HG03571 (cell line): ENCODE measurements around the gene IGSF21.

ENCODE experiments used
- ATAC-seq: cut with Tn5 transposase; IDR thresholded peaks from one replicate; pipeline ENCODE4 v1.9.1; 2021; ENCODE audit not compliant: unreplicated experiment

IGSF21 gene

DNA sequence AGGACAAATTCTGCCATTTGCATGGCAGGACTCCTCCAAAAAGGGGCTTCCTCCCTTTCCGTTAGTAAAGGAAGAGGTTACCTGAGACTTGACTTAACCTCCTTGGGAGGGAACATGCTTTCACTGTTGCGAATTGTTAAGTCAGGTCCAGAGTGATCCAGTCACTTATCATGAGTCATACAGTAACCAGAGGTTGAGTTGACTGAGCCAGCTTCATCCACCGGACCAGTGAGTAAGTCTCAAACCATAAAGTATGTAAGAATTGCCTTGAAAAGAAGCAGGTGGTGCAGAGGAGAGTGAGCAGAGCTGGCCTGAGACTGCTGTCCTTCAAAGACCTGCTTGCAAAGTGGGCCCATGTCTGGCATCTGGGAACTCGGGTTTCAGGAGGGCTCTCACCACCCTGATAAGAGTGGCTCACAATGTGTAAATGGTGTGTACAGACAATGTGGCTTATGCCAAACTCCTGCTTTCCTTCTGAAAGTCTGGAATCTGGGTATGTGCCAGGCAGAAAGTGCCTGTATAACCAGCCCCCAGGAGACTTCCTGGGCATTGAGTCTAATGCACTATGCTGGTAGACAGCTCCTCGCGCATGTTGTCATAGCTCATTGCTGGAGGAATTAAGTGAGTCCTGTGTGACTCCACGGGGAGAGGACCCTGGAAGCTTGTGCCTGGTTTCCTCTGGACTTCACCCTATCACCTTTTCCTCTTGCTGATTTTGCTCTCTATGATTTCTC lies 288.8 kb downstream of the IGSF21 start:
- no peak for ATAC-seq

DNA sequence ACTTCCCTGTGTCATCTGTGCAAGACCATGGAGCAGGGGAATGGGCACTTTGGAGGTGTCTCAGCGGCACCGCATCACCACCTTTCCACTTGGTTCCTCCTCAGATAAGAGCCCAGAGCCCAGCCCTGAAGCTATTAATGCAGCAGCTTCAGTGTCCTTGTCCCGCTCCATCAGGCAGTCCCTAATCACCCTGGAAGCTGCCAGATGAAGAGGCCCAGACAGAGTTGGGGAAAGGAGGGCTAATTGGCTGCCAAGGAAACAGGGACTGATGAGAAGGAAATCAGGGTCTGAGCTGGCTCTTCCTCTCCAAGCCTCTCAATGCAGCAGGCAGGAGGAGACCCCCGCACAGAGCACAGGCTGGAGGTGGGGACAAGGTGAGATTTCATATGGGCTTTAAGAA lies 290.0 kb downstream of the IGSF21 start:
- no peak for ATAC-seq

DNA sequence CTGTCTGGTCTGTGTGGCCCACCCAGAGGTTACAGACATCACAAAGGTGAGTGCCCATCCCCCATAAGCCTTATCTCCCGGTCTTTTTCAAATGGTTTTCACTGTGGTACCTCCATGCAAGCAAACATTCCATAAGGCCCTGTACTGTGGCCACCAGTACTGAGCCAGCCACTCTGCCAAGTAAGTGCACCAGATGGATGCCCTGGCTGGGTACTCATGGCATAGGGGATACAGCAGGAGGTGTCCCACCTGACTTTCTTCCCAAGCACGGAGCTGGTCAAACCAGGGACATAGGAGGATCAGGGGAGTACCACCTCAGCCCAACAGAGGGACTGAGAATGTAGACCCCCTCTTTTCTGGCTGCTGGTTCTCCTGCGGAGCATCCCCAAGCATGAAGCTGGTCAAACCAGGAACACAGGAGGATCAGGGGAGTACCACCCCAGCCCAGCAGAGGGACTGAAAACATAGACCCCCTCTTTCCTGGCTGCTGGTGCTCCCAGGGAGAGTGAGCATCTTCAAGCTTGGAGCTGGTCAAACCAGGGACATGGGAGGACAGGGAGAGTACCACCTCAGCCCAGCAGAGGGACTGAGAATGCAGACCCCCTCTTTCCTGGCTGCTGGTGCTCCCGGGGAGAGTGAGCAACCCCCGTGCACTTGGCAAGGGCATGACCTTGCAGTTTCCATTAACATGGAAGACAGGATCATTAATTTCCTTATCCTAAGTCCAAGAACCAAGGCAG lies 291.4 kb downstream of the IGSF21 start:
- ATAC-seq = no peak

DNA sequence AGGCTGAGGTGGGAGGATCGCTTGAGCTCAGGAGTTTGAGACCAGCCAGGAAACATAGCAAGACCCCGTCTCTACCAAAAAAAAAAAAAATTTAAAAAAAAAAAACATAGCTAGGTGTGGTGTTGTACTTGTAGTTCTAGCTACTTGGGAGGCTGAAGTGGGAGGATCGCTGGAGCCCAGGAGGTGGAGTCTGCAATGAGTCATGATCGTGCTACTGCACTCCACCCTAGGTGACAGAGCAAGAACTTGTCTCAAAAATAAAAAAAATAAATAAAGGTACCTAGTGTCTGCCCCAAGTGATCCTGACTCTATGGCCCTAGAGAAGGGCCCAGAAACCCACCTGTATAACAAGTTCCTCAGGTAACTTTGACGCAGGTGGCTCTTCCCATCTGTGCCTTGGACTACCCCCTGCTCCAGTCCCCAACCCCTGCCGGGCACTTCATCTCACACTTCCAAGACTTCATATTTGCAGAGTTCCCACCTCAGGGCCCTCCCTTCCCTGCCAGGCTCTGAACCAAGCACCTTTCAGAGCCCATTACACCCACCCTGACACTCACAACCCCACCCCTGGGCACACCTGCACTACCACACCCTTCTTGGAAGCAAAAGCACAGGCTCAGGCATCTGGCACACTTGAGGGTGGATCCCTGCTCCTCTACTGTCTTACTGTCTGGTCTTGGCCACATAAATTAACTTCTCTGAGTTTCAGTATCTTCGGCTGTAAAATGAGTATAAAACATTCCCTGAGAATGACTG lies 292.9 kb downstream of the IGSF21 start:
- no peak for ATAC-seq

DNA sequence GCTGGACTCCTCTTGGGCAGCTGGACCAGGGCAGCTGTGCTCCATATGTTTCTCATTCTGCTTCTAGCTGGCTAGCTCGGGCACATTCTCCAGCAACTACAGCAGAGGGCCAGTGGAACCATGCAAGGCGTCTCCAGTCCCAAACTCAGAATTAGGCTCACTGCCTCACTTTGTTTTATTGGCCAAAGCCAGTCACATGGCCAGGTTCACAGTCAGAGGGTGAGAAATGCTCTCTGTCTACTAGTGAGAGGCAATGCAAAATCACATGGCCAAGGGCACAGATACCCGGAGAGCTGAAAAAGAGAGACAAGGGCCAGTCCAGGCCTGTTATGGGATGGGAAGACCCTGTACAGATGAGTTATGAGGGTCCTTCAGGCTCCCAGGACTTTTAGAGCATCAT lies 294.3 kb downstream of the IGSF21 start:
- no peak for ATAC-seq

DNA sequence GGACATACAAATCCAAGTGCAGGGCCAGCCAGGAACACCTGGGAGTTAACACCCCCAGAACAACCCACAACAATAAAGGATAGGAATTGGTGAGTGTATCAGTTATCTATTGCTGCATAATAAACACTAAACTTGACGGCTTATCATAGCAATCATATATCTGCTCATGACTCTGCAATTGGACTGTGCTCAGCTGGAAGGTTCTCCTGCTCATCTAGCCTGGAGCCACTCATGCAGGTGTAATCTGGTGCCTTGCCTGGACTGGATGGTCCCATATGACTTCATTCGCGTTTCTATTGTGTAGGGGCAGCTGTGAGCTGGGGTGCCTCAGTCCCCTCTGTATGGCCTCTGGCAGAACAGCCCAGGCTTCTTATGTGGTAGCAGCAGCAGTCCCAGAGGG lies 296.9 kb downstream of the IGSF21 start:
- no peak for ATAC-seq

DNA sequence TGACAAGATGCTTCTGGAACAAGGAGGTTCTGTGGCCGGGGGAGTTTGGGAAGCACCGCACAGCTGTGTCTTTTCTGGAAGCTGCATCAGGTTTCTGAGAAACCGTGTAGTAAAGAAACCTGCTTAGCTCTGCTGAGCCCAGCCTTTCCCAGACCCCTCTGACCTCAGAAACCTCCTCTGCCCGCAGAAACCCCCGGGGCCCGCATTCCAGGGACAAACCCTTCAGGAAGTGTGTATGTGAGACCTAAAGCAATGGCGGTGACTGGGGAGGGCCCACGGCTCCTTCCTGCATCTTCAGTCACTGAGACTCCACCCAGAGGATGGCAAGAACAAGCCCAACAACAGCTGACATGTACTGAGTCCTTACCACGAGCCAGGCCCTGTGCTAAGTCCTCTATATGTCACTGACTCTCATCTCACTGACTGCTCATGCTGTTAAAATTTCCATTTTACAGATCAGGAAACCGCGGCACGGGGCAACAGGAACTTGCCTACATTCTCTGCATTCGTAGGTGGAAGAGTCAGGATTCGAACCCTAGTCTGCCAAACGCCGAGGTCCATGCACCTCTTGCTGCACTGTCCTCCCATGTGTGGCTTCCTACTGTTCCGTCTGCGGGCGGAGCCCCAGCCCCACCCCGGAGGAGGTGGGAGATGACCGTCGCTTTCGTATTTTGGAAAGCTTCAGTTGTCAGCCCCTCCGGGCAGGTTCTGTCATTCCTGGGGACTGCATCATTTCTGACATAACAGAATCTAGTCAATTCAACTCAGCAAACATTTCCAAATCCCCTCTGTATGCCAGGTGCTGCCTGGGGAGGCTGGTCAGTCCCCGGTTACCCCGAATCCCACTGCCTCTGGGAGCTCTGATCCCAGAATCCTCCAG lies 299.8 kb downstream of the IGSF21 start:
- ATAC-seq = no peak

DNA sequence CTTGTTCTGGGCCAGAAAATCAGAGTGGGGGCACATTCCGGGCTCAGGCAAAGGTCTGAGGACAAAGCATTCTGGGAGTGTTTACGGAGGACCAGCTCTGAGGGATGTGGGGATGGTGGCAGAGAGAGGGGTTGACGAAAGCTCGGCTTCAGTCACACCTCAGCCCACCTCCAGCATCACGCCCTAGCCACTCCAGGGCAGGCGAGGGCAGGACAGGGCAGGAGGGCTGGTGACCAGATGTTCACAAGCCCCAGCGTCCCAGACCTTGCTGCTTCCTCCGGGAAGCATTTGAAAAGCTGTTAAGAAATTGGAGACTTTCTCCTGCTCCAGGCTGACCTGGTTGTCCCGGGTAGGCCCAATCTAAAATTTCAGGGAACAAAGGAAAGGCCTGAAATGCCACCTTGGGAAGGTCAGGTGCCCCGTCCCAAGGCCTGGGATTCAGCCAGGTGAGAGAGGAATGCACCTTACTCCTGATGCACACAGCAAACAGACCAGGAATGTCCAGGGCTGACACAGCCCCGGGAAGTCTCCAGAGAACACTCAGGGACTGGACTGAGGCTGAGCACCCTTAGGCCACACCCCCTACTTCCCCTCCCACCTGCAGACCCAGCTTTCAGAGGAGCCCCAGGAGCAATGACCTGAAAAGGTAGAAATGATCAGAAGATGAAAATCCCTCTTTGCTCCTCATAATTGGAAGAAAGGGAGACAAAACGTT lies 301.2 kb downstream of the IGSF21 start:
- ATAC-seq = no peak

DNA sequence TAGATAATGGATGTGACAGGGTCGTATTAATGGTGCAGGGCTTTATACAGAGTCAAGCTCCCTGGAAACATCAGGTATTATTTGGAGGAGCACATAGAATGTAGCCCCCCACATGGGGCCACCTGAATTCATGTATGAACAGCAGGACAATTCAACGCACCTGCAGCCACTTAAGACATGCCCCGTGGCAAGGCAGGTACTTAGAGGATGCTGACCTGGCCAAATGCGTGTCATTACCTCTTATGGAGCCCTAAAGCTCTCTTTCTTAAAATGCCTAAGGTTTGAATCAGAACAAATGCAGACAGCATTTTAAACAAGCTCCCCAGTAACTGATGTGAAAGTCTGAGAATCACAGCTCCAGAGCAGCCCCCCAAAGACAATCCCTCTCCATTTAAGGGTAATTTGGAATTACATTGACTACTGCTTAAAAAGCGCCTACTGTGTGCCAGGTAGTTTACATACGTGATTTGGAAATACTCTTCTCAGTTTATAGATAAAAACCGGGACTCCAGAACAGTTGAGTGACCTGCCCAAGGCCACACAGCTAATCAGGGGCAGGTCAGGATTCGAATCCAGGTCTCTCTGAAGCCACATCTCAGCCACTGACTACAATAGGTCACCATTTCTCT lies 302.1 kb downstream of the IGSF21 start:
- ATAC-seq = no peak

DNA sequence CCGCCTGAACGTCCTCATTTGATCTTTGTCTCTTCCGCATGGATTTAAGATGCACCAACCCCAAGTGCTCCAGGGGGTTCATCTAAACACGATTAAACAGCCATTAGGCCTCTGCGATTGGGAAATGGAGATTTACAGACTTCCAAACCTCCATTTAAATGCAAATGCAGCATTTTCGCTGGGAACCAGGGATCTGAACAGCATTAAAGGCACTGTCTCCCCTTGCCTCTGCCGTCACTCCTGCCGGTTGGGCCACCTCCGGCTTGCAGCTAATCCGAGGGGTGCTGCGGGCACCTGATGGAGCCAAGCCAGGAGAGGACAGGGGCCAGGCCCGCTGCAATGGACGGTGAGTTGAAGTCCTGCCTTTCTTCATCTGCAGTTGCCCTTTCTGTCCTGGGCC lies 302.8 kb downstream of the IGSF21 start:
- ATAC-seq = no peak

DNA sequence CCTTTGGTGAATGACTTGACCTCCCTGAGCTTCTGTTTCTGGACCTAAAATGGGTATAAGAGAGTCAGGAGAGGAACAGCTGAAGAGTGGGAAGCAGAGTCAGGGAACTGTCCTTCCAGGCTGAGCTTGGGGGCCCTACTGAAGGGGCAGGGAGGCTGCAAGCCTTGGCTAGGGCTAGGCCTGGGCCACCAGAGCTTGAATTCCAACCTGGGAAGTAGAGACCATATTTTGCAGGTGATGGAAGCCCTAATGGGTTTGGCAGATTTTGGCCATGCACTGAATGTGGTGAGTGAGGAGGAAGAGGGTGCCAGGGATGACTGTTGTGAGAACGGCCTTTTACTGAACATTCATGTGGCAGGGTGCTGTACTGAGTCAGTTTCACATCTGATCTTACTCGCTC lies 303.7 kb downstream of the IGSF21 start:
- ATAC-seq = no peak

DNA sequence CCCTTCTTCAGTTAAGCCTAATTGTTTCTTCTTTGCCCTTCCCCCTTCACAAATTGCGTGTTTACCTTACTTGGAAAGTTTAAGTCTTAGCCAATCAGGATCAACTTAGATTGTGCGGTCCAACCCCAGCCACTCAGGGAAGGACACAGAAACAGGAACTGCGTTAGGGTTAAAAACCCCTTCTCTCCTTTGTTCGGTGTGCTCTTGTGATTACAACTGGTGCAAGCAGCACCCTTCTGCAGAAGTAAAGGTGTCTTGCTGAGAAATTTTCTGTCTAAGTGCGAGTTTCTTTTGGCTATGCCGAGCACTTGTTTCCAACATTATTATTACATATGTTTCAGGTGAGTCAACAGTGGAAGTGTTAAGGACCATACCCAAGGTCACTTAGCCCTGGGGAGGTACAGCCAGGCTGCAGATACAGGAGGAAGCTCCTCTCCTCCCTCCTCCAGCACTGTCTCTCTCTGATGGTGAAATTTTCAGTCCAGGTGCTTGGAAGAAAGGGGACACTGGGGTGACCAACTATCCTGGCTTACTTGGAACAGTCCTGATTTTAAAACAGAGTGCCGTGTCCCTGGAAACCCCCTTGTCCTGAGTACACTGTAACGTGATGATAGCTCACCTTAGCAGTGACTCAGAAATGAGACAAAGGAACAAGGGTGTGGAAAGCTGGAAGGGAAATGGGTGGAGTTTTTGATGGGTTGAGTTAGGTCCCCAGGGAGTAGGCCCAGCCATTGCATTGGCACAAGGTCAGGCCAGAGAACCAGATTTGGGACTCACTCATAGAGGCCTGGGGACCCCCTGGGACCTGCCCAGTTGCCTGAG lies 304.4 kb downstream of the IGSF21 start:
- no peak for ATAC-seq

DNA sequence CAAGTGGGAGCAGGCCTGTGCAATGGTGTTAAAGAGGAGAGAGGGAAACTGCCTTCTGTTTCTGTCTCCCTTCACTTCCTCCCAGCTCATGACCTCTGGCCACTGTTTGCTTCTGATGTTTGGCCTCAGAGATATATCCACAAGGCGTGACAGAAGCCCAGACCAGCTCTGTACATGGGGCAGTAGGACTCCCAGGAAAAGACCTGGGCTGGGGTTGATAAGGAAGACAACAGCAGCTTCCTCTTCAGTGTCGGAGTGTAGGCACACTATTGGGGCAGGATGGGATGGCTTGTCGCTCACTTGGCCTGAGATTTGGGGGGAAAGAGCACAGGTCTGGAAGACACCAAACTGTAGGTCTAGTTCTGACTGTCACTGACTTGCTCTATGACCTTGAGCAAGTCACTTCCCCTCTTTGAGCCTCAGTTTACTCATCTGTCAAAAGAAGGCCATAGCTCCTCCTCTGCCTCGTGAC lies 305.3 kb downstream of the IGSF21 start:
- no peak for ATAC-seq

DNA sequence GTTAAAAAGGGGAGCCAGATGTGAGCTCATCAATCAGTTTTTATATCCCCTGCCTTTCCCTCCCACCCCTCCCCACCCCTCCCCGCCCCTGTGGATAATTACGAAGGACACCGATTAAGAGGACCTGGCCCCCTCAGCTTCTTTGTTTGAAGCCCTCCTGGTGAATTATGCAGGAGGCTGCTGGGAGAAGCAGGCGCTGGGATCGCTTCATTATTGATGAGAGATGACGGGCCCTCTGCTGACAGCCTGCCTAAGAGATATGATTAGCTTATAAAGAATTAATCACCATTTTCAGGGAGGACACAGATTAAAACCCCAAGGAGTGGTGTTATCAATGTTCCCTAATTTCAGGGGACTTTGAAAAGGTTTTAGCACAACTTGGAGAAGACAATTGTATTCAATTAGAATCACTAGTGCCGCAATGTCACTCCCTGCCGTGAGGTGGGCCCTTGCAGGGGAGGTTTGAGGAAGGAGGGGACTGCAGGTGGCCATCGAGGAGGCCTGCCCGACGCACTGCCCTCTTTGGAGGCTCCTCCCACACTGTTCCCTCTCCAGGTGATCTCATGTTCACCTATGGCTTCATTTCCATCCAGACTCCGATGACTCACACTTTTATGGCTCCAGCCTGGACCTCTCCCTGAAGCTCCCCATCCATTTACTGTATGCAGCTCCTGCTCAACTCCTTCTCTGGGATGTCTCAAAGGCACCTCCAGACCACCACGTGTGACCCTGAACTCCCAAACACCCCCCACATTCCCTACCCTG lies 306.1 kb downstream of the IGSF21 start:
- no peak for ATAC-seq

DNA sequence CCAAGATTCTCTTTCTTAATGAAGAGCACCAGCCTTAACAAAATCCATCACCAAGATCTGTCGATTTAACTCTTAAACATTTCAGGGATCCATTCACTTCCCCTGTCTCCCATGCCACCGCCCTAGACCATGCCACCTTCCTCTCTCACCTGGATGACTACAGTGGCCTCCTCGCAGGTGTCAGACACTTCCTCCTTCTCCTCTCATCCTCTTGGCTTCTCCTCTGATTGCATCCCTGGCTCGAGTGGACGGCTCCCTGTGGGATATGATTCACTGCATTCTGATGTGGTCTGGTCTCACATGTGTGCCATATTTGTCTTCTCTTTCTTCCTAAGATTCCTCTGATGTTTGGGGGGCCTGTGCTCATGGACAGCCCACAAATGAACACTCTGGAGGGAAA lies 306.7 kb downstream of the IGSF21 start:
- ATAC-seq = no peak

DNA sequence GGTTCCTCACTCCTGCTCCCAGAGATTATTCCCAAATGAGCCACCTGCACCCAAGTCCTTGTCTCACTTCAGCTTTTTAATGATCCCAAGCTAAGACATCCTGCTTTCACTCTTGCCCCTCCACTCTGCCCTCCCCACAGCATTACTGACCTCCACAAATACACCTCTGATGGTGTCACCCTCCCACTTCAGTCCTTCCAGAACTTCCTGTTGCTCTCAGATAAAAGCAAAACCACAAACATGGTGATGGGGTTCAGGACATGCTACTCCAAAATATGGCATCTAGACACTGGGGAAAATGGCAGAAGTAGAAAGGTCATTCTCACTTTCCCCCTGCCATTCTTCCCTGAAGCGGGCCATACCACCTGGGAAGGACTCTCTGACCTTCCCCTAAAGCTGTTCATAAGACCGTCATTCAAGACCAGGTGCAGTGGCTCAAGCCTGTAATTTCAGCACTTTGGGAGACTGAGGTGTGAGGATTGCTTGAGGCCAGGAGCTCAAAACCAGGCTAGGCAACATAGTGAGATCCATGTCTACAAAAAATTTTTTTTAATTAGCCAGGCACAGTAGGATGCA lies 307.4 kb downstream of the IGSF21 start:
- no peak for ATAC-seq

DNA sequence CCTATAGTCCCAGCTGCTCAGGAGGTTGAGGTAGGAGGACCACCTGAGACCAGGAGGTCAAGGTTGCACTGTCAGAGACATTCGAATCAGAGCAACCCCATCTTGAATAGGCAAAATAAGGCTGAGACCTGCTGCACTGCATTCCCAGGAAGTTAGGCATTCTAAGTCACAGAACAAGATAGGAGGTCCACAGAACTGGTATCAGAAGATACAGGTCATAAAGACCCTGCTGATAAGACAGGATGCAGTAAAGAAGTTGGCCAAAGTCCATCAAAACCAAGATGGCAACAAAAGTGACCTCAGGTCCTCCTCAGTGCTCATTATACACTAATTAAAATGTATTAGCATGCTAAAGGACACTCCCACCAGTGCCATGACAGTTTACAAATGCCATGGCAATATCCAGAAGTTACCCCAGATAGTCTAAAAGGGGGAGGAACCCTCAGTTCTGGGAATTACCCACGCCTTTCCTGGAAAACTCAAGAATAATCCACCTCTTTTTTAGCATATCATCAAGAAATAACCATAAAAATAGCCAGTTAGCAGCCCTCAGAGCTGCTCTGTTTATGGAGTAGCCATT lies 307.9 kb downstream of the IGSF21 start:
- ATAC-seq = no peak
